Measurements from ENCODE around the gene DPY19L2.
"Not testable (repeated sequence)": the region's sequence is repeated elsewhere in the genome, so short reads cannot be mapped to it uniquely, and the experiment has no call there.

DPY19L2 gene

GRCh38 chr12:63658501-63658900 is 9.8 kb downstream of the DPY19L2 start:
- DNase-seq = not testable (repeated sequence)

GRCh38 chr12:63656407-63656806 is 11.9 kb downstream of the DPY19L2 start:
- DNase-seq = not testable (repeated sequence)

GRCh38 chr12:63655543-63656257 is 12.6 kb downstream of the DPY19L2 start:
- DNase-seq = not testable (repeated sequence)

DNA sequence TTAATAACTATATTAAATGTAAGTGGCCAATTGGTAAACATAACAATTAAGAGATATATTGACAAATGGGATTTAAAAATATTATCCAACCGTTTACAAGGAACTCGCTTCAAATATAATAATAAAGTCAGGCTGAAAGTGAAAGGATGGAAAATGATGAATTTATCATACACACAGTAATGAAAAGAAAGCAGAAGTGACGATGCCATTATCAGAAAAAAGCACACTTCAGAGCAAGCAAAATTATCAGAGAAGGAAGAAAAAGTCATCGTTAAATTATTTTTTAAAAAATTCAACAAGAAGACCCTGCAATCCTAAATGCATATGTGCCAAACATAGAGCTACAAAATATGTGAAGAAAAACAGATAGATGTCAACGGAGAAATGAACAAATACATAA is 13.8 kb downstream of the DPY19L2 start:
- not testable (repeated sequence) for DNase-seq

DNA sequence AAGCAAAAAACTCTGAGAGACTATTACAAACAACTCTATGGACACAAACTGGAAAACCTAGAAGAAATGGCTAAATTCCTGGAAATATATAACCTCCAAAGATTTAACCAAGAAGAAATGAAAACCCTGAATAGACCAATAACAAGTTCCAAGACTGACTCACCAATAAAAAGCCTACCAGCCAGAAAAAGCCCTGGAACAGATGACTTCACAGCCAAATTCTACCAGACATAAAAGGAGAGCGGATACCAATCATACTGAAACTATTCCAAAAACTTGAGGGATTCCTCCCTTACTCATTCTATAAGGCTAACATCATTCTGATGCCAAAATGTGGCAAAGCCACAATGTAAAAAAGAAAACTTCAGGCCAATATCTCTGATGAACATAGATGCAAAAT is 18.8 kb downstream of the DPY19L2 start:
- not testable (repeated sequence) for DNase-seq

DNA sequence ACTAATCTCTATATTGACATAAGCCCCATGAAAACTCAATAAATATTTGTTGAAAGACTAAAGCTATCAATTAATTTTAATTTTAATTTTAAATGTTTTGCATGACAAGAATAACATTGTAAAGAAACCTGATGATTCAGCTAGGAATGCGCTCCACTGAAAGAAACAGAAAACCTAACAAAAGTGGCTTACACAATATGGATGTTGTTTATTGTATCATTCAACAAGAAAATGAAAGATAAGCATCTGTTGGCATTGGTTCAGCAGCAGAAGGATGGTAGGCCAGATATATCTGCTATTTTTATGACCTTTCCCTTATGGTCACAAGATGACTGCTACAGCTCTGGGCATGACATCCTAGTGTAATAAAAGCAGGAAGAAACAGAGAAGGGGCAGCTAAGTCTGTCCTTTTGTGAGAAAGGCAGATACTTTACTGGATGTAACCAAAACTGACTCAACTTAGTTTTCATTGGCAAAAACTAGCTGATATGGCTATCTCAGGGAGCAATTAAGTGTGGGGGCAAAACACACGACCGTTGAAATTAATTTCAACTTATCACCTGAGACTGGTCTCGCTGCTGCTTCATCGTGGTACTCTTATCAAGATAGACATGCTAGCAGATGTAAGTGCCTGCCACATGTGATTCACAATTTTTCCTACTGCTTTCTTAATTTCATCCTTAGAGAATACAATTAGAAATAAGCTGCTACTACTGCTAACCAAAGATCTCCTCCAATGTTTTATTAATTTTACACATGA is 24.7 kb downstream of the DPY19L2 start:
- not testable (repeated sequence) for DNase-seq

GRCh38 chr12:63624258-63624657 is 44.0 kb downstream of the DPY19L2 start:
- not testable (repeated sequence) for DNase-seq

- not testable (repeated sequence) for DNase-seq
Observed at GRCh38 chr12:63615544-63615943, 52.7 kb downstream of the DPY19L2 start.

DNA sequence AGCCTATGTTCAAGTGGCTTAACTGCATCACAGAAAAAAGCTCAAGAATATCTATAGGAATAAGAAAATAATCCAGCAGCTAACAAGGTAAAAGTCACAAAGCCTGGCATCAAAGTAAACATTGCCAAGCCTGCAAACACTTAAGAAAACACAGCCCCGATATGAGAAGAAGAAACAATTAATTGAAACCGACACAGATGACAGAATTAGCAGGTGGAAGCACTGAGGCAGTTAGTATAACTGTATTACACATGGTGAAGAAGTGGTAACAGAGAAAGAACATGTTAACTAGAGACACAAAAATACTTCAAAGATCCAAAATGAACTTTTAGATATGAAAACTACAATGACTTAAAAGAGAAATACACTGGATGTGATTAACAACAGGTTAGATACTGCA is 57.0 kb downstream of the DPY19L2 start:
- DNase-seq = not testable (repeated sequence)

- not testable (repeated sequence) for DNase-seq
Observed at GRCh38 chr12:63609281-63609680, 59.0 kb downstream of the DPY19L2 start.

DNA sequence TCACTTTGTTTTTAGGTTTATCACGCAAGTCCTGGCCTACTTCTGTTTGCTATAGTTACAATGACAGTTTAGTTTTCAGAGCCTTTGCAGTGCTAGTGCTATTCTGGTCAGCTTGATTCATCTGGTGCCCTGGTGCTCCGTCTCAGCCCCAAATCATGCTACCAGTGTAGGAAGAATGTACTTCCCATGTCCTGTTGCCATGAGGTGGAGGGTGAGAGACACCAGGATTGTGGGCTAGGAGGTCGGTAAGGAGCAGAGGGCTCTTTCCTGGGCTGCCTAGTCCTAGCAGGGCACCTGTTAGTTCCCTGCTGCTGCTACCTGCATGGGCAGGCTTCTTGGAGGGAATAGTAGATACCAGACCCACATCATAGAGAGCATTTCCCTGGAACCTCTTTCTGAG is 63.3 kb downstream of the DPY19L2 start:
- DNase-seq = not testable (repeated sequence)

GRCh38 chr12:63594828-63595227 is 73.5 kb downstream of the DPY19L2 start:
- not testable (repeated sequence) for DNase-seq

DNA sequence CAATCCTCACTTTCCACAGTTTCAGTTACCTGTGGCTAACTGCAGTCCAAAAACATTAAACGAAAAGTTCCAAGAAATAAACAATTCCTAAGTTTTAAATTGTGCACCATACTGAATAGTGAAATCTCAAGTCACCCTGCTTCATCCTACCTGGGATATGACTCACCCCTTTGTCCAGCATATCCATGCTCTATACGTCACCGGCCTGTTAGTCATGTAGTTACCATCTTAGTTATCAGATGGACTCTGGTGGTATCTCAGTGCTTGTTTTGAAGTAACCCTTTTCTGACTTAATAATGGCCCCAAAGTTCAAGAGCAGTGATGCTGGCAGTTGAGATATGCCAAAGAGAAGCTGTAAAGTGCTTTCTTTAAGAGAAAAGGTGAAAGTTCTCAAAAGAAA is 83.9 kb downstream of the DPY19L2 start:
- DNase-seq = not testable (repeated sequence)

GRCh38 chr12:63583289-63583688 is 85.0 kb downstream of the DPY19L2 start:
- not testable (repeated sequence) for DNase-seq

- DNase-seq = not testable (repeated sequence)
Observed at GRCh38 chr12:63577631-63578030, 90.7 kb downstream of the DPY19L2 start.

DNA sequence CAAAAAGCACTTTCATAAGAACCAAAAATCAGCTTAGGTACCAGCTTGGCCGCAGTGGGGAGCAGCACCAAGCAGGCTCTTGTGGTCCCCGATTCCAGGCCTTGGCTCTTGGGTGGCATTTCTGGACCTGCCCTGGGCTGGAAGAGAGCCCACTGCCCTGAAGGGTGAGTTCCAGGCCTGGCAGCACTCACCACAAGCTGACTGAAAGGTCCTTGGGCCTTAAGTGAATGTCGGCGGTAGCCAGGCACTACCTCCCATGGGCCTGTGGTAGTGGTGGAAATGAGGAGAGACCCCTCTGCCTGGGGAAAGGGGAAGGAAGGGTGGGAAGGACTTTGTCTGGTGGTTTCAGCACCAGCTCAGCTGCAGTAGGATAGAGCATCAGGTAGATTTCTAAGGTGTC is 96.3 kb downstream of the DPY19L2 start:
- not testable (repeated sequence) for DNase-seq

DNA sequence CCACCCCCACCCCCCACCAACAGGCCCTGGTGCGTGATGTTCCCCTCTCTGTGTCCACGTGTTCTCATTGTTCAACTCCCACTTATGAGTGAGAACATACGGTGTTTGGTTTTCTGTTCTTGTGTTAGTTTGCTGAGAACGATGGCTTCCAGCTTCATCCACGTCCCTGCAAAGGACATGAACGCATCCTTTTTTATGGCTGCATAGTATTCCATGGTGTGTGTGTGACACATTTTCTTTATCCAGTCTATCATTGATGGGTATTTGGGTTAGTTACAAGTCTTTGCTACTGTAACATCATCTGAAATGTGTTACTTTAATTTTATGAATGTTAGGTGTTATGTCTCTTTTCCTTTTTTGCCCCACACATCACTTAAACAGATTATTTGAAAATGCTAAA is 109.8 kb downstream of the DPY19L2 start:
- DNase-seq = not testable (repeated sequence)

DNA sequence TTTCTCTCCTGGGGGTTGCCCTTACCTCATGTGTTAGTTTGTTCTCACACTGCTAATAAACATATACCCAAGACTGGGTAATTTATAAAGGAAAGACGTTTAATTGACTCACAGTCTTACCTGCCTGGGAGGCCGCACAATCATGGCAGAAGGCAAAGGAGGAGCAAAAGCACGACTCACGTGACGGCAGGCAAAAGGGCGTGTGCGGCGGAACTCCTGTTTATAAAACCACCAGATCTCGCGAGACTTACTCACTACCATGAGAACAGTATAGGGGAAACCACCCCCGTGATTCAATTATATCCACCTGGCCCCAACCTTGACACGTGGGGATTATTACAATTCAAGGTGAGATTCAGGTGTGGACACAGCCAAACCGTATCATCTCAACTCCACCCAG is 116.9 kb downstream of the DPY19L2 start:
- DNase-seq = not testable (repeated sequence)

GRCh38 chr12:63549034-63549433 is 119.3 kb downstream of the DPY19L2 start:
- DNase-seq = not testable (repeated sequence)

GRCh38 chr12:63545298-63545916 is 122.9 kb downstream of the DPY19L2 start:
- DNase-seq = not testable (repeated sequence)

GRCh38 chr12:63538656-63539055 is 129.6 kb downstream of the DPY19L2 start:
- DNase-seq = not testable (repeated sequence)

- not testable (repeated sequence) for DNase-seq
Observed at GRCh38 chr12:63537838-63538237, 130.5 kb downstream of the DPY19L2 start.

- DNase-seq = not testable (repeated sequence)
Observed at GRCh38 chr12:63529641-63530040, 138.7 kb downstream of the DPY19L2 start.

GRCh38 chr12:63525831-63526230 is 142.5 kb downstream of the DPY19L2 start:
- DNase-seq = no peak

All from SW 1271 (cell line).